Muscle layer of colon (tissue), 2 donors: ENCODE results near the gene FRMD5.
A peak's percentile ranks its signal among the peaks of the same experiment; 100 is the strongest.
"Not testable (repeated sequence)": the region's sequence is repeated elsewhere in the genome, so short reads cannot be mapped to it uniquely, and the experiment has no call there.

Experiments used
- H3K27ac ChIP-seq: one replicate; pipeline ENCODE4 v1.7.0; 2013; ENCODE audit warnings: low read depth, mild to moderate bottlenecking, low read length, moderate library complexity
- H3K27me3 ChIP-seq, 2 donors: one replicate each; pipeline ENCODE4 v1.7.0; 2013; ENCODE audit warnings: low read length in 2 of 2, mild to moderate bottlenecking in 2 of 2; ENCODE audit not compliant: insufficient read depth in 2 of 2, control insufficient read depth in 1 of 2
- H3K36me3 ChIP-seq: one replicate; pipeline ENCODE4 v1.7.0; 2013; ENCODE audit warnings: mild to moderate bottlenecking, low read length; ENCODE audit not compliant: insufficient read depth
- H3K4me1 ChIP-seq: one replicate; pipeline ENCODE4 v1.7.0; 2013; ENCODE audit warnings: mild to moderate bottlenecking, low read length; ENCODE audit not compliant: insufficient read depth
- H3K4me3 ChIP-seq, 2 donors: one replicate each; pipeline ENCODE4 v1.7.0; 2013; ENCODE audit warnings: low read length in 2 of 2, low read depth in 1 of 2, mild to moderate bottlenecking in 1 of 2, moderate library complexity in 1 of 2
- H3K9ac ChIP-seq: one replicate; pipeline ENCODE4 v1.7.0; 2013; ENCODE audit warnings: low read length
- H3K9me3 ChIP-seq: one replicate; pipeline ENCODE4 v1.7.0; 2013; ENCODE audit warnings: mild to moderate bottlenecking, low read length
- donor health status: abdominal sarcoma.
- donor health status: Adenocarcinoma of cecum.

The FRMD5 gene

DNA sequence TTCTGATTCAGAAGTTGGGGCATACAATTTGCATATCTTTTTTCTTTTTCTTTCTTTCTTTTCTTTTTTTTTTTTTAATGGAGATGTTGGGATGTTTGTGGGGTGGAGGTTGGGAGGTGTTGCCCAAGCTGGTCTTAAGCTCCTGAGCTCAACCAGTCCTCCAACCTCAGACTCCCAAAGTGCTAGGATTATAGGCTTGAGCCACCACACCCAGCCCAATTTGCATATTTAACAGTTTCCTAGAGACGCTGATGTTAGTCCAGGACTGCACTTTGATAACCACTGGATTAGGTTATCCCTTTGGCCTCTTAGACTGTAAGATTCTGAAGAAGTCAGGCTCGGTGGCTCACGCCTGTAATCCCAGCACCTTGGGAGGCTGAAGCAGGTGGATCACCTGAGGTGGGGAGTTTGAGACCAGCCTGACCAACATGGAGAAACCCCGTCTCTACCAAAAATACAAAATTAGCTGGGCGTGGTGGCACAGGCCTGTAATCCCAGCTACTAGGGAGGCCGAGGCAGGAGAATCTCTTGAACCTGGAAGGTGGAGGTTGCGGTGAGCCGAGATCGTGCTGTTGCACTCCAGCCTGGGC, 365.0 kb downstream of the FRMD5 start:
- not testable (repeated sequence) for H3K9ac ChIP-seq, H3K27ac ChIP-seq

GRCh38 chr15:43828061-43828657, 366.9 kb downstream of the FRMD5 start:
- H3K4me3 ChIP-seq = no peak overlapping the region
- no peak overlapping the region for H3K27ac ChIP-seq

More for the DNA sequence above, 365.0 kb downstream of the FRMD5 start:
- H3K9me3 ChIP-seq, H3K36me3 ChIP-seq, H3K4me3 ChIP-seq, H3K27me3 ChIP-seq, H3K4me1 ChIP-seq: not testable (repeated sequence)

DNA sequence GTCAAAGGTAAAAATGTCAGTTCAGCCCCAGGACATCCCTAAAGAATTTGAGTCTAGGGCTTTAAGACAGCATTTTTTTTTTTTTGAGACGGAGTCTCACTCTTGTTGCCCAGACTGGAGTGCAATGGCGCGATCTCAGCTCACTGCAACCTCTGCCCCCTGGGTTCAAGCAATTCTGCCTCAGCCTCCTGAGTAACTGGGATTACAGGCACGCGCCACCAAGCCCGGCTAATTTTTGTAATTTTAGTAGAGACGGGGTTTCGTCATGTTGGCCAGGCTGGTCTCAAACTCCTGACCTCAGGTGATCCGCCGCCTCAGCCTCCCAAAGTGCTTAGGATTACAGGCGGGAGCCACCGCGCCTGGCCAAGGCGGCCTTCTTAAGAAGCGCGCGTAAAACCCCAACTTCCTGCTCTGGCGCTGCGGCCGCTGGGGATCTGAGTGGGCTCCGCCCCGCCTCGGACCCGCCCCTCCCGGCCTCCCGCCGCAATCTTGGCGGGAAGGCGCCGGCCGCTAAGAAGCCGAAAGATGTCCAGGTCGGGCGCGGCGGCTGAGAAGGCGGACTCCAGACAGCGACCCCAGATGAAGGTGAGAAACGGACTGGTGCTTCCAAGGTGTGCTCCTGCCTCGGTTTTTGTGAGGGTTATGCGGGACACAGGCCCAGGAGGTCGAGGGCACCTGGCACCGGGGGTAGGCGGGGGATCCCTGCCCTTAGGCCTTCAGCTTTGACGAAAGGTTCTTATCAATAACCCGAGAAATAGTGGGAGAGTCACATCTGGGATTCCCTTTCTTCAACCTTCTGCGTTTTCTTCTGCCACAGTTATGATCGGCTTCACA, 368.3 kb downstream of the FRMD5 start, which contains the start of gene WDR76:
TSS of gene WDR76 (plus strand) at position 495 of the 834 bp plus-strand sequence. CDS start at position 526, 31 bp downstream.
- Histone ChIP-seq H3K27me3 (no peaks in the 10 kb centered on the region), H3K36me3 (no peaks in the 10 kb centered on the region), H3K4me3 (peak within 1 kb of the TSS; percentile 39 to 84), H3K9ac (peak within 1 kb of the TSS; percentile 49), H3K27ac (peak within 1 kb of the TSS; percentile 55), H3K4me1 (peaks cover 22% of the 10 kb centered on the region), H3K9me3 (no peaks in the 10 kb centered on the region)

More at GRCh38 chr15:43828061-43828657, 366.9 kb downstream of the FRMD5 start:
- H3K36me3 ChIP-seq = no peaks in the 10 kb centered on the region
- no peaks in the 10 kb centered on the region for H3K27me3 ChIP-seq
- peaks cover 15% of the 10 kb centered on the region for H3K4me1 ChIP-seq
- H3K9ac ChIP-seq = no peak overlapping the region
- H3K9me3 ChIP-seq = no peaks in the 10 kb centered on the region

DNA sequence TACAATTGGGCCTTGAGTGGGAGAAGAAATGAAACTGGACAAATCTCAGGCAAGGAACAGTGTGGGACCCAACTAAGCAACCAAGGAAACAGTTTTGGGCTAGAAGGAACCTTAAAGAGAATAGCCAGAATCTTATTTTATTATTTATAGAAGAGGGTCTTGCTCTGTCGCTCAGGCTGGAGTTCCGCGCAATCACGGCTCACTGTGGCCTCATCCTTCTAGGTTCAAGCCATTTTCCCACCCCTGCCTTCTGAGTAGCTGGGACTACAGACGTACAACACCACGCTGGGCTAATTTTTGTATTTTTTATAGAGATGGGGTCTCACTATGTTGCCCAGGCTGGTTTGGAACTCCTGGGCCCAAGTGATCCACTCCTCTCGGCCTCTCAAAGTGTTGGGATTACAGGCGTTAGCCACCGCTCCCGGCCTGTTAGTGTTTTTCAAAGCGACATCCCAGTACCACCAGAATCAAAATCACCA, 369.0 kb downstream of the FRMD5 start:
- Histone ChIP-seq H3K36me3 (no peaks in the 10 kb centered on the region), H3K9ac (peak overlapping the region; percentile 49), H3K27me3 (no peaks in the 10 kb centered on the region), H3K9me3 (no peaks in the 10 kb centered on the region), H3K4me3 (peak overlapping the region in 1 of 2 donors; percentile 84), H3K4me1 (peaks cover 22% of the 10 kb centered on the region), H3K27ac (no peak overlapping the region)

DNA sequence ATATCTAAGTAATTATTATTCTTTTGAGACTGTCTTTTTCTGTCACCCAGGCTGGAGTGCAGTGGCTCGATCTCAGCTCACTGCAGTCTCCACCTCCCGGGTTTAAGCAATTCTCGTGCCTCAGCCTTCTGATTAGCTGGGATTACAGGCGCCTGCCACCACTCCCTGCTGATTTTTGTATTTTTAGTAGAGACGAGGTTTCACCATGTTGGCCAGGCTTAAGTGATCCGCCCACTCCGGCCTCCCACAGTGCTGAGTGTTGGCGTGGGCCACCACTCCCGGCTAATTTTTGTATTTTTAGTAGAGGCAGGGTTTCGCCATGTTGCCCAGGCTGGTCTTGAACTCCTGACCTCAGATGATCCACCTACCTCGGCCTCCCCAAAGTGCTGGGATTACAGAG, 369.8 kb downstream of the FRMD5 start:
- not testable (repeated sequence) for H3K27ac ChIP-seq, H3K36me3 ChIP-seq, H3K9ac ChIP-seq, H3K27me3 ChIP-seq, H3K9me3 ChIP-seq, H3K4me3 ChIP-seq
- H3K4me1 ChIP-seq = peaks cover 22% of the 10 kb centered on the region

DNA sequence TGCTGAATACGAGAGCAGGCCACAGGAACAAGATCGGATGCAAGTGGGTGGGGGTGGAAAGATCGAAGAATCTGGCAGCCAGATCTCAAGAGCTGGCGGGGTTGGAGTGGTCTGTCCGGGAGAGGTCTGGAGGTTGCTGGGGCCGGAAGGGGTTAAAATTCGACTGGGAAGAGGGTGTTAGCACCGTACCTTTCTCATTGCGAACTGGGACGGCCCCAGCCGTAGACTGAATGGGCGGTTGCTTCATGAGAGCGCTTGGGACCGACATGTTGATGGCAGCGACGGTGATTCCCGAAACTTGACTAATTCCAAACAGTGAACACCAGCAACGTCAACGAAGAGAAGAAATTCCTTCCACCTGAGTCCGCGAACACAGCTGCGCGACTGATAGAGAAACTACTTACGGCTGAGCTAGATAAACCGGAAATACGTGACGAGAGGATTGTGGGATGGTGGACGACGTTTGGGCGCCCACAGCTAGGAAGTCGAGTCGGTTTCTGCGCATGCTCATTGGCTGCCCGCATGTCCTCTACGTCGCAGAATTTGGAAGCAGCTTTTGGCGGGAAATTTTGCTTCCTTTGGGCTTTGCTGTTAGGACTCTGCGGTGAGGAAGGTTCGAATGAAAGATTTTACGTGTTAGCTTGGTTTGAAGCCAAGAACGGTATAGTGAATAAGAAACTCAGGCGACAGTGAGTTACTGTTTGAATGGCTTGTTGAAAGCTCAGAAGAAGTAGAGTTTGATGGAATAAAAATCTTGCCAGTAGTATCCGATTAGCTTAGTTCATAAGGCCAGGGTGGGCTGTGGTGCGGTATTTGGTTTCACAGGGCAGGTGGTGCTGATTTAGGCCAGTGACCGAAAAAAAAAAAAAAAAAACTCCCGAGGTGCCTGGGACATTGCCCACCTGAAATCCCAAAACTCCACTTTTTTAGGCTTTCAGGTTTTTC, 370.5 kb downstream of the FRMD5 start, which contains the start of gene MFAP1:
TSS of gene MFAP1 (minus strand) at position 389 of the 945 bp plus-strand sequence. CDS start at position 268, 121 bp downstream.
- H3K4me1 ChIP-seq = peaks cover 22% of the 10 kb centered on the region

GRCh38 chr15:43821505-43821904, 373.6 kb downstream of the FRMD5 start:
- H3K27me3 ChIP-seq = no peaks in the 10 kb centered on the region
- peaks cover 11% of the 10 kb centered on the region for H3K36me3 ChIP-seq
- H3K27ac ChIP-seq = no peak overlapping the region
- peaks cover 22% of the 10 kb centered on the region for H3K4me1 ChIP-seq
- H3K4me3 ChIP-seq = no peak overlapping the region
- no peaks in the 10 kb centered on the region for H3K9me3 ChIP-seq
- no peak overlapping the region for H3K9ac ChIP-seq

More for the DNA sequence above, 370.5 kb downstream of the FRMD5 start, which contains the start of gene MFAP1:
- peak within 1 kb of the TSS; percentile 84 to 93 for H3K4me3 ChIP-seq
- peak within 1 kb of the TSS; percentile 87 for H3K27ac ChIP-seq
- no peaks in the 10 kb centered on the region for H3K9me3 ChIP-seq
- no peaks in the 10 kb centered on the region for H3K36me3 ChIP-seq
- peak within 1 kb of the TSS; percentile 93 for H3K9ac ChIP-seq
- H3K27me3 ChIP-seq = no peaks in the 10 kb centered on the region
